ENCODE data around the gene BEND4. TPM values are rescaled to one million over a fixed set of nuclear protein-coding genes. Genes with fewer than 3 reads are reported as not detected.

Gene BEND4
- total and polyA plus RNA-seq, 7 donors, result 0.02 TPM; not detected in 5

DNA sequence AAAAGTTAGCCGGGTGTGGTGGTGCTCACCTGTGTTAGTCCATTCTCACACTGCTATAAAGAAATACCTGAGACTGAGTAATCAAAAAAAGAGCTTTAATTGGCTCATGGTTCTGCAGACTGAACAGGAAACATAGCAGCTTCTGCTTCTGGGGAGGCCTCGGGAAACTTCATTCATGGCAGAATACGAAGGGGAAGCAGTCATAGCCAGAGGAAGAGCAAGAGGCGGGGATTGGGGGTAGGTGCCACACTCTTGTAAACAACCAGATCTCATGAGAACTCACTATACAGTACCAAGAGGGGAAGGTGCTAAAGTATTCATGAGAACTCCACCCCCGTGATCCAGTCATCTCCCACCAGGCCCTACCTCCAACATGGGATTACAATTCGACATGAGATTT is 64.1 kb downstream of the BEND4 start:
- H3K4me1 ChIP-seq, result no peaks in the 10 kb centered on the region
- ATAC-seq, result no peak
- H3K27me3 ChIP-seq (ENCODE audit: insufficient read depth in 3 of 3, low read length in 2 of 3), result no peaks in the 10 kb centered on the region
- H3K36me3 ChIP-seq (ENCODE audit: insufficient read depth in 1 of 2, low read depth in 1 of 2), result peaks cover 0 to 27% of the 10 kb centered on the region in 2 donors
- H3K27ac ChIP-seq, result no peak overlapping the region
- H3K9me3 ChIP-seq, result no peaks in the 10 kb centered on the region
- H3K4me3 ChIP-seq, result no peak overlapping the region
- WGBS, 3 donors, result 93 to 96% (median 95%) methylated on average over 6 of the region's 6 CpGs
- TF ChIP-seq, protein P1, sequence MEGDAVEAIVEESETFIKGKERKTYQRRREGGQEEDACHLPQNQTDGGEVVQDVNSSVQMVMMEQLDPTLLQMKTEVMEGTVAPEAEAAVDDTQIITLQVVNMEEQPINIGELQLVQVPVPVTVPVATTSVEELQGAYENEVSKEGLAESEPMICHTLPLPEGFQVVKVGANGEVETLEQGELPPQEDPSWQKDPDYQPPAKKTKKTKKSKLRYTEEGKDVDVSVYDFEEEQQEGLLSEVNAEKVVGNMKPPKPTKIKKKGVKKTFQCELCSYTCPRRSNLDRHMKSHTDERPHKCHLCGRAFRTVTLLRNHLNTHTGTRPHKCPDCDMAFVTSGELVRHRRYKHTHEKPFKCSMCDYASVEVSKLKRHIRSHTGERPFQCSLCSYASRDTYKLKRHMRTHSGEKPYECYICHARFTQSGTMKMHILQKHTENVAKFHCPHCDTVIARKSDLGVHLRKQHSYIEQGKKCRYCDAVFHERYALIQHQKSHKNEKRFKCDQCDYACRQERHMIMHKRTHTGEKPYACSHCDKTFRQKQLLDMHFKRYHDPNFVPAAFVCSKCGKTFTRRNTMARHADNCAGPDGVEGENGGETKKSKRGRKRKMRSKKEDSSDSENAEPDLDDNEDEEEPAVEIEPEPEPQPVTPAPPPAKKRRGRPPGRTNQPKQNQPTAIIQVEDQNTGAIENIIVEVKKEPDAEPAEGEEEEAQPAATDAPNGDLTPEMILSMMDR (IDR thresholded peaks at IDR 0.05), result no peak
- intact Hi-C loops (cut with DNase I), result no loop called here
- DNase-seq, result no peak

DNA sequence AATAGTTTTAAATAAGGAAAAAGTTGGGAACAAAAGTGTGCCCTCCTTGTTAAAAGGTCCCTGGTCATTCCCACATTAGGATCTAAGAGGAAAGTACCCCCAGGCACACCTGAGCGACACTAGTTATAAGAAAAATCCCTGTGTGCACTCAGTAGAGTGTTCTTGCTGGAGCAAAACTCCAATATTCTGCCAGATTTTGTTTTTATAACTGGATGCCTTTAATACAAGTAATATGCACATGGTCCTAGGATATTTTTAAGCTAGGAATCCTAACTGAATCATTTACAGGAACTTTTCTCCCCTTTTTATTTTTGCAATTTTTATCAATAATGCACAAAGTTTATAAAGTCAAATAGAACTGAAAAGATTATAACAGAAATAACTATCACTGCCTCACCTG is 68.6 kb downstream of the BEND4 start:
- ATAC-seq (no peak), DNase-seq (no peak)
- Histone ChIP-seq H3K36me3 (ENCODE audit: insufficient read depth in 1 of 2, low read depth in 1 of 2) (peaks cover 0 to 52% of the 10 kb centered on the region in 2 donors), H3K27me3 (ENCODE audit: insufficient read depth in 3 of 3, low read length in 2 of 3) (no peaks in the 10 kb centered on the region), H3K9me3 (no peaks in the 10 kb centered on the region), H3K27ac (no peak overlapping the region), H3K4me3 (no peak overlapping the region), H3K4me1 (no peaks in the 10 kb centered on the region)
- TF ChIP-seq, protein P1 (IDR thresholded peaks at IDR 0.05), result no peak
- 93 to 100% (median 93%) methylated on average over 1 of the region's 1 CpG for WGBS, 3 donors
- intact Hi-C loops (cut with DNase I), result no loop called here

DNA sequence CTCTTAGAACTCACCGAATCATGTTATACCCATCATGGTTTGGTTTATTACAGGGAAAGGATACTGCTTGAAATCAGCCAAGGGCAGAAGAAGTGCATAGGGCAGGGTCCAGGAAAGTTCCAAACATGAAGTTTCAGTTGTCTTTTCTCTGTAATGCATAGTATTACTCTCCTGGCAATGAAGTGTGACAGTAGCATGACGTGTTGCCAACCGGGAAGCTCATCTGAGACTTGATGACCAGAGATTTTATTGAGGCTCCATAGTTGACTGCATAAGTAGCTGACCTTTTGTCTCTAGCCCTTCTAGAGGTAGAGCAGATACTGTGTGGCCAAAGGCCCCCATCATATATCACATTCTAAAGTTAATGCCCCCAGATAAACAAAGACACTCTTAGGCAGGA is 72.1 kb downstream of the BEND4 start:
- H3K9me3 ChIP-seq, result no peaks in the 10 kb centered on the region
- ATAC-seq (no peak), DNase-seq (no peak)
- peaks cover 0 to 34% of the 10 kb centered on the region in 2 donors for H3K36me3 ChIP-seq (ENCODE audit: insufficient read depth in 1 of 2, low read depth in 1 of 2)
- TF ChIP-seq, protein P1 (IDR thresholded peaks at IDR 0.05), result no peak
- no peaks in the 10 kb centered on the region for H3K4me1 ChIP-seq
- whole genome bisulfite sequencing, 3 donors, result 72 to 93% (median 80%) methylated on average over 3 of the region's 3 CpGs
- intact Hi-C loops (cut with DNase I), result no loop called here
- no peak overlapping the region for H3K4me3 ChIP-seq
- no peak overlapping the region for H3K27ac ChIP-seq
- no peaks in the 10 kb centered on the region for H3K27me3 ChIP-seq (ENCODE audit: insufficient read depth in 3 of 3, low read length in 2 of 3)

DNA sequence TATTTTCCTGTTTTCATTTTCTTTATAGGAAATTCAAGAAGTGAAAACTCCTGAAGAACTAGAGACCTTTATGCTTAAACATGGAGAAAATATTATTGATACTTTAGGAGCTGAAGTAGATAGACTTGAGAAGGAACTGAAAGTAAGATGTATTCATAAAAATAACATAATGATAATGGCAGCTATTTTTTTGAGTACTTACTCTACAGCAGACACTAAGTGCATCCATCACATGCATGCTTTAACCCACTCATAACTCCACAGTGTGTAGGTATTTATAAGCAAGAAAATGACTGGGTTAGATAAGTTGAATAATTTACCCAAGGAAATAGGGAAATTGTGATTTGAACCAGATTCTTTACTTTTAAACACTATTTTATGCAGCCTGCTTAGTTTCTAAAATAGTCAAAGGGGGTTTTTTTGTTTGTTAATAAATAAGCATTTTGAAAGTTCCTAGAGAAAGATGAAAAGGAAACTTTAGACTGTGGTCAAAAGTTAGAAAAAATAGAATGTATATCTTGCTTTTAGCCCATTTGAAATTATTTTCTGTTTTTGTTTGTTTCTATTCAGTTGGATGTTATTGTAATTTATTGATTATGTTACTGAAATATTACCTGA is 74.2 kb downstream of the BEND4 start:
- H3K27me3 ChIP-seq (ENCODE audit: insufficient read depth in 3 of 3, low read length in 2 of 3), result no peaks in the 10 kb centered on the region
- ATAC-seq (no peak), DNase-seq (no peak)
- intact Hi-C loops (cut with DNase I), result no loop called here
- H3K27ac ChIP-seq, result no peak overlapping the region
- no peaks in the 10 kb centered on the region for H3K9me3 ChIP-seq
- peaks cover 0 to 34% of the 10 kb centered on the region in 2 donors for H3K36me3 ChIP-seq (ENCODE audit: insufficient read depth in 1 of 2, low read depth in 1 of 2)
- H3K4me1 ChIP-seq, result no peaks in the 10 kb centered on the region
- no peak overlapping the region for H3K4me3 ChIP-seq
- TF ChIP-seq, protein P1 (IDR thresholded peaks at IDR 0.05), result no peak

DNA sequence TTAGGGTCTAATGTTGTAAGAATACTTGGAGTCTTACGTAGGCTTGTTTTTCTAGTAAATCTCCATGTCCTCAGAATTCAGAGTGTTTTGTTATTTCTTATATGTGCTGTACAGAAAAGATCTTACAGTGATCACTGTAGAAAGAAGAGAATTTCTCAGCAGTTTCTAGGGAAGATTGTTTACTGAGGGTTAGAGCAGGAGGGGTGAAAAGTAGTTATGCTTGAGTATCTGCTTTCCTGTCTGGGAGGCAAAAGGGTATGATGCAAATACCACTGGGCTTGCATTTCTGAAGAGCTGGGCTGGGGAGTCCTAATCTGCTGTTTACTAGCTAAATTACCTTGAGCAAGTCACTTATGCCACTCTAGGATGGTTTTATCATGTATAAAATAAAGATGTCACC is 78.2 kb downstream of the BEND4 start:
- no peak overlapping the region for H3K27ac ChIP-seq
- H3K9me3 ChIP-seq, result no peaks in the 10 kb centered on the region
- H3K36me3 ChIP-seq (ENCODE audit: insufficient read depth in 1 of 2, low read depth in 1 of 2), result peaks cover 0 to 26% of the 10 kb centered on the region in 2 donors
- ATAC-seq (no peak), DNase-seq (no peak)
- H3K4me3 ChIP-seq, result no peak overlapping the region
- WGBS, 3 donors, result 92 to 98% (median 96%) methylated on average over 1 of the region's 1 CpG
- H3K4me1 ChIP-seq, result no peaks in the 10 kb centered on the region
- intact Hi-C loops (cut with DNase I), result no loop called here
- H3K27me3 ChIP-seq (ENCODE audit: insufficient read depth in 3 of 3, low read length in 2 of 3), result no peaks in the 10 kb centered on the region
- TF ChIP-seq, protein P1 (IDR thresholded peaks at IDR 0.05), result no peak

All from psoas muscle (tissue), 8 donors.